HL-60 (cell line): ENCODE measurements around the gene CACNA1C.
A peak's percentile ranks its signal among the peaks of the same experiment; 100 is the strongest.

Experiments used
- DNase-seq, 2 experiments: peaks; one replicate each; pipeline ENCODE4 v3.0.0-alpha.2; 2010 to 2020; ENCODE audit warnings: low read depth in 1 of 2, low spot score in 1 of 2
- H3K27ac ChIP-seq: fragments of 250-450 bp; sonication (Bioruptor Pico); replicated peaks from 2 replicates; pipeline ENCODE4 v1.5.1; 2020; ENCODE audit warnings: mild to moderate bottlenecking, moderate library complexity
- H3K27me3 ChIP-seq: fragments of 250-450 bp; sonication (Bioruptor Pico); 2 replicates; pipeline ENCODE4 v1.5.1; 2021; ENCODE audit warnings: mild to moderate bottlenecking, moderate library complexity; ENCODE audit not compliant: insufficient read depth, poor library complexity, severe bottlenecking
- H3K4me3 ChIP-seq: replicated peaks from 2 replicates; pipeline ENCODE4 v1.5.1; 2011; ENCODE audit warnings: mild to moderate bottlenecking, control low read depth, low read length; ENCODE audit not compliant: insufficient read depth
- GABPA ChIP-seq: IDR thresholded peaks from 2 replicates; pipeline ENCODE4 v1.6.1; 2012; ENCODE audit warnings: low read depth
- POLR2AphosphoS5 ChIP-seq: IDR thresholded peaks from 2 replicates; pipeline ENCODE4 v1.6.1; 2012; ENCODE audit warnings: low read depth
- SPI1 ChIP-seq: IDR thresholded peaks from 2 replicates; pipeline ENCODE4 v1.6.1; 2012; ENCODE audit warnings: low read depth, mild to moderate bottlenecking, borderline replicate concordance
- TF ChIP-seq, protein P1 (sequence below): IDR thresholded peaks from 2 replicates; pipeline ENCODE4 v1.6.1; 2012; ENCODE audit warnings: low read depth; ENCODE audit not compliant: insufficient replicate concordance
- TF ChIP-seq, protein P2 (sequence below): IDR thresholded peaks from one replicate; pipeline ENCODE4 v1.5.1; 2011; ENCODE audit warnings: low read length, control low read depth, inconsistent platforms; ENCODE audit not compliant: insufficient read depth

The CACNA1C gene

DNA sequence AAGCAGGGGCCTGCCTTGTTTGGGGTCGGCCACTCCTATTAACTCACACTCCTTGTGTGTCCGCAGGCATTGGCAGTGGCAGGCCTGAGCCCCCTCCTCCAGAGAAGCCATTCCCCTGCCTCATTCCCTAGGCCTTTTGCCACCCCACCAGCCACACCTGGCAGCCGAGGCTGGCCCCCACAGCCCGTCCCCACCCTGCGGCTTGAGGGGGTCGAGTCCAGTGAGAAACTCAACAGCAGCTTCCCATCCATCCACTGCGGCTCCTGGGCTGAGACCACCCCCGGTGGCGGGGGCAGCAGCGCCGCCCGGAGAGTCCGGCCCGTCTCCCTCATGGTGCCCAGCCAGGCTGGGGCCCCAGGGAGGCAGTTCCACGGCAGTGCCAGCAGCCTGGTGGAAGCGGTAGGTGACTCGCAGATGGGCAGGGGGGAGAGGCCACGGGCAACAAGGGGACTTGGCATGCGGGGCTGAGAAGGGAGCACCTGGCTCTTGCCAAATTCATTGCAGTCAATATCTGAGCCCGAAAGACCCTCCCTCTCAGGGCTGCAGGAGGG, 635.7 kb downstream of the CACNA1C start:
- DNase-seq, result no peak
- TF ChIP-seq, protein P1, sequence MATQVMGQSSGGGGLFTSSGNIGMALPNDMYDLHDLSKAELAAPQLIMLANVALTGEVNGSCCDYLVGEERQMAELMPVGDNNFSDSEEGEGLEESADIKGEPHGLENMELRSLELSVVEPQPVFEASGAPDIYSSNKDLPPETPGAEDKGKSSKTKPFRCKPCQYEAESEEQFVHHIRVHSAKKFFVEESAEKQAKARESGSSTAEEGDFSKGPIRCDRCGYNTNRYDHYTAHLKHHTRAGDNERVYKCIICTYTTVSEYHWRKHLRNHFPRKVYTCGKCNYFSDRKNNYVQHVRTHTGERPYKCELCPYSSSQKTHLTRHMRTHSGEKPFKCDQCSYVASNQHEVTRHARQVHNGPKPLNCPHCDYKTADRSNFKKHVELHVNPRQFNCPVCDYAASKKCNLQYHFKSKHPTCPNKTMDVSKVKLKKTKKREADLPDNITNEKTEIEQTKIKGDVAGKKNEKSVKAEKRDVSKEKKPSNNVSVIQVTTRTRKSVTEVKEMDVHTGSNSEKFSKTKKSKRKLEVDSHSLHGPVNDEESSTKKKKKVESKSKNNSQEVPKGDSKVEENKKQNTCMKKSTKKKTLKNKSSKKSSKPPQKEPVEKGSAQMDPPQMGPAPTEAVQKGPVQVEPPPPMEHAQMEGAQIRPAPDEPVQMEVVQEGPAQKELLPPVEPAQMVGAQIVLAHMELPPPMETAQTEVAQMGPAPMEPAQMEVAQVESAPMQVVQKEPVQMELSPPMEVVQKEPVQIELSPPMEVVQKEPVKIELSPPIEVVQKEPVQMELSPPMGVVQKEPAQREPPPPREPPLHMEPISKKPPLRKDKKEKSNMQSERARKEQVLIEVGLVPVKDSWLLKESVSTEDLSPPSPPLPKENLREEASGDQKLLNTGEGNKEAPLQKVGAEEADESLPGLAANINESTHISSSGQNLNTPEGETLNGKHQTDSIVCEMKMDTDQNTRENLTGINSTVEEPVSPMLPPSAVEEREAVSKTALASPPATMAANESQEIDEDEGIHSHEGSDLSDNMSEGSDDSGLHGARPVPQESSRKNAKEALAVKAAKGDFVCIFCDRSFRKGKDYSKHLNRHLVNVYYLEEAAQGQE, result no peak
- TF ChIP-seq POLR2AphosphoS5 (no peak), GABPA (no peak), SPI1 (no peak)
- H3K27me3 ChIP-seq, result no peaks in the 10 kb centered on the region
- H3K27ac ChIP-seq, result no peak overlapping the region
- no peak overlapping the region for H3K4me3 ChIP-seq

DNA sequence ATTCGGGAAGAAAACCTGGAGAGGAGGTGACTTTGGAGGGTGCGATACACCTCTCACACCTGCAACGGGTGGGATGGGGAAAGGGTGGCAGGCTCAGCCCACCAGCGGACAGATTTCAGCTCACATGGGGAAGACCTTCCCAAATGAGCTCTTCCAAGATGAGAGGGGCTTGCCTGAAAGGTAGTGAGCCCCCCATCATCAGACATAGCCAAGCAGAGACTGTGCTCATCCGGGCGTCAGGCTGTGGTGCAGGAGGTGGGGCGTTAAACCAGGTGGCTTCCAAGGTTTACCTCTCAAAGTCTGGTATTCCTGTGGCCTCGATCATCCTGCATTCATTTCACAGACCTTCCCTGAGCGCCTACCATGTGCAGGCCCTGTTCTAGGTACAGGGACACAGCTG, 636.6 kb downstream of the CACNA1C start:
- TF ChIP-seq, protein P2, sequence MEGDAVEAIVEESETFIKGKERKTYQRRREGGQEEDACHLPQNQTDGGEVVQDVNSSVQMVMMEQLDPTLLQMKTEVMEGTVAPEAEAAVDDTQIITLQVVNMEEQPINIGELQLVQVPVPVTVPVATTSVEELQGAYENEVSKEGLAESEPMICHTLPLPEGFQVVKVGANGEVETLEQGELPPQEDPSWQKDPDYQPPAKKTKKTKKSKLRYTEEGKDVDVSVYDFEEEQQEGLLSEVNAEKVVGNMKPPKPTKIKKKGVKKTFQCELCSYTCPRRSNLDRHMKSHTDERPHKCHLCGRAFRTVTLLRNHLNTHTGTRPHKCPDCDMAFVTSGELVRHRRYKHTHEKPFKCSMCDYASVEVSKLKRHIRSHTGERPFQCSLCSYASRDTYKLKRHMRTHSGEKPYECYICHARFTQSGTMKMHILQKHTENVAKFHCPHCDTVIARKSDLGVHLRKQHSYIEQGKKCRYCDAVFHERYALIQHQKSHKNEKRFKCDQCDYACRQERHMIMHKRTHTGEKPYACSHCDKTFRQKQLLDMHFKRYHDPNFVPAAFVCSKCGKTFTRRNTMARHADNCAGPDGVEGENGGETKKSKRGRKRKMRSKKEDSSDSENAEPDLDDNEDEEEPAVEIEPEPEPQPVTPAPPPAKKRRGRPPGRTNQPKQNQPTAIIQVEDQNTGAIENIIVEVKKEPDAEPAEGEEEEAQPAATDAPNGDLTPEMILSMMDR, result no peak
- H3K4me3 ChIP-seq, result no peak overlapping the region

DNA sequence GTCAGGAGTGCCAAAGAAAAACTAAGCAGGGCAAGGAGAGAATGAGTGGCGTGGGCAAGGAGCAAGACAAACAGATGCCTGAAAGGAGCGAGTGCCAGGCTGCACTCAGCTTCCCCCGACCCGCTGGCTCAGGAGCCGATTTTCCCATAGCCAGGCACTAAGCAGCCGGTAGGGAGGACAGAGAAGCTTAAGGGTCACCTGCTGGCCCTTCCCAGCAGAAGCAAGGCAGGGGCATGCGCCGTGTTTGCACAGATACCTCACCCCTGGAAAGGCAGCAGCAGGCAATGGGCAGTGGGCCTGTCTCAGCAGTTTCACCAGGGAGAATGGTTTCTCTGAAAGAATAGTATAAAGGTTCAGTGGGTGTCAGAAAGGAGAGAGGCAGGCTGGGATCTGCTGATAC, 637.1 kb downstream of the CACNA1C start:
- Histone ChIP-seq H3K4me3 (no peak overlapping the region), H3K27ac (no peak overlapping the region), H3K27me3 (no peaks in the 10 kb centered on the region)
- DNase-seq, result no peak
- TF ChIP-seq POLR2AphosphoS5 (no peak), GABPA (no peak), SPI1 (no peak)
- TF ChIP-seq, protein P2, result no peak
- TF ChIP-seq, protein P1, result no peak

More for the DNA sequence above, 636.6 kb downstream of the CACNA1C start:
- Histone ChIP-seq H3K27me3 (no peaks in the 10 kb centered on the region), H3K27ac (no peak overlapping the region)
- DNase-seq, result no peak

DNA sequence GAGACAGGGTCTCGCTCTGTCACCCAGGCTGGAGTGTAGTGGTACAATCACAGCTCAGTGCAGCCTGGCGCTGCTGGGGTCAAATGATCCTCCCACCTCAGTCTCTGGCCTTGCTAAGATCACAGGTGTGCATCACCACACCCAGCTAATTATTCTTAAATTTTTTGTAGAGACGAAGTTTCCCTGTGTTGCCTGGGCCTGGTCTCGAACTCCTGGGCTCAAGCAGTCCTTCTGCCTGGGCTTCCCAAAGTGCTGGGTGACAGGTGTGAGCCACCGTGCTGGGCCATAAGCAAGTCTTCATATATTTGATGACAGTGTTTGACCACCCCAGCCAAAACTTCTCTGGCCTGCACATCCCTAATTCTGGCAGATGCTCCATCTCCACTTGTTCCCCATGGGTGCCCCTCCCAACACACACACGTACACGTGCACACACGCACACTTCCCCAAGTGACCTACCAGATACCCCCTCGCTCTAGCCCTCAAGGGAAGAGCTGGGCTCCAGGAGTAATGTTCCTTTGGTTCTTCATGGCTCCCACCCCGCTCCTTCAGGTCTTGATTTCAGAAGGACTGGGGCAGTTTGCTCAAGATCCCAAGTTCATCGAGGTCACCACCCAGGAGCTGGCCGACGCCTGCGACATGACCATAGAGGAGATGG, 637.7 kb downstream of the CACNA1C start:
- H3K4me3 ChIP-seq, result no peak overlapping the region

More for the DNA sequence above, 637.7 kb downstream of the CACNA1C start:
- peak overlapping the region; percentile 79 for H3K27ac ChIP-seq
- DNase-seq, result no peak
- no peak for TF ChIP-seq POLR2AphosphoS5
- TF ChIP-seq, protein P1, result no peak
- TF ChIP-seq SPI1, result no peak
- TF ChIP-seq GABPA, result no peak
- TF ChIP-seq, protein P2, result no peak
- H3K27me3 ChIP-seq, result no peaks in the 10 kb centered on the region
